T-helper 17 cell (primary cell): ENCODE data around the gene GH1. TPM values are rescaled to one million over a fixed set of nuclear protein-coding genes. Genes with fewer than 3 reads are reported as not detected.
"Not testable (repeated sequence)": the region's sequence is repeated elsewhere in the genome, so short reads cannot be mapped to it uniquely, and the experiment has no call there.

Experiments
- ATAC-seq: fragments of 150-1000 bp; cut with Tn5 transposase; 2 replicates; pipeline ENCODE4 v1.10.0; 2021; ENCODE audit warnings: mild to moderate bottlenecking, moderate library complexity
- DNase-seq, 3 donors: peaks; one replicate each; pipeline versions ENCODE4 v3.0.0 to v3.0.0-alpha.2; 2020 to 2021
- H3K9me3 ChIP-seq: one replicate; pipeline ENCODE4 v1.7.0; 2013; ENCODE audit warnings: low read length, mild to moderate bottlenecking; ENCODE audit not compliant: control insufficient read depth, poor library complexity, severe bottlenecking
- H3K27ac Mint-ChIP-seq: one replicate; pipeline ENCODE4 v1.8.0; 2022; ENCODE audit warnings: mild to moderate bottlenecking, moderate library complexity, mixed read lengths
- H3K27me3 Mint-ChIP-seq: one replicate; pipeline ENCODE4 v1.8.0; 2022; ENCODE audit warnings: mixed read lengths
- H3K36me3 Mint-ChIP-seq: one replicate; pipeline ENCODE4 v1.8.0; 2022; ENCODE audit warnings: low read depth, mixed read lengths
- H3K4me1 Mint-ChIP-seq: one replicate; pipeline ENCODE4 v1.8.0; 2022; ENCODE audit warnings: mild to moderate bottlenecking, mixed read lengths
- H3K4me3 Mint-ChIP-seq: one replicate; pipeline ENCODE4 v1.8.0; 2022; ENCODE audit warnings: mild to moderate bottlenecking, moderate library complexity, mixed read lengths
- total RNA-seq, 4 donors: library from RNA in 2 of 4; stranded (reverse) in 2 of 4; gene quantifications; one replicate each; pipeline ENCODE4 v1.2.3 and lab custom pipeline; 2022 to 2026

GH1 gene
- total RNA-seq, 2 donors from 2014 or later: not detected

DNA sequence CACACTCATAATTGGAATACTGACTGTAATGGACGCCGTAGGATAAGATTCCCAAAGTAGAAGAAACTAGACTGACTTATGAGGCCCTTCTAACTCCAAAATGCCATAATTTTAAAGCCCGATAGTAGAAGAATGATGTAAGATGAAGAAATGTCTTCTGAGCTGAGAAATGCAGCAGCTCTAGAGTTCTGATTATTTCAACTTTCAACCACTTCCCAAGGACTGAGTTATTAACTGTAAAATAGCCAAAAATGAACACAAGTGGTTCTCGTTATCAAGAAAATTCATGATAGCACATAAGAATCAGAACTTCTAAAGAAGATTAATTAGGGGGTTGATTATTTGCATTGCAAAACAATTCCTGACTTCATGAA, 48.4 kb downstream of the GH1 start:
- not testable (repeated sequence) for H3K27ac Mint-ChIP-seq, H3K4me1 Mint-ChIP-seq, ATAC-seq, H3K36me3 Mint-ChIP-seq, H3K27me3 Mint-ChIP-seq, H3K9me3 ChIP-seq, H3K4me3 Mint-ChIP-seq, DNase-seq

DNA sequence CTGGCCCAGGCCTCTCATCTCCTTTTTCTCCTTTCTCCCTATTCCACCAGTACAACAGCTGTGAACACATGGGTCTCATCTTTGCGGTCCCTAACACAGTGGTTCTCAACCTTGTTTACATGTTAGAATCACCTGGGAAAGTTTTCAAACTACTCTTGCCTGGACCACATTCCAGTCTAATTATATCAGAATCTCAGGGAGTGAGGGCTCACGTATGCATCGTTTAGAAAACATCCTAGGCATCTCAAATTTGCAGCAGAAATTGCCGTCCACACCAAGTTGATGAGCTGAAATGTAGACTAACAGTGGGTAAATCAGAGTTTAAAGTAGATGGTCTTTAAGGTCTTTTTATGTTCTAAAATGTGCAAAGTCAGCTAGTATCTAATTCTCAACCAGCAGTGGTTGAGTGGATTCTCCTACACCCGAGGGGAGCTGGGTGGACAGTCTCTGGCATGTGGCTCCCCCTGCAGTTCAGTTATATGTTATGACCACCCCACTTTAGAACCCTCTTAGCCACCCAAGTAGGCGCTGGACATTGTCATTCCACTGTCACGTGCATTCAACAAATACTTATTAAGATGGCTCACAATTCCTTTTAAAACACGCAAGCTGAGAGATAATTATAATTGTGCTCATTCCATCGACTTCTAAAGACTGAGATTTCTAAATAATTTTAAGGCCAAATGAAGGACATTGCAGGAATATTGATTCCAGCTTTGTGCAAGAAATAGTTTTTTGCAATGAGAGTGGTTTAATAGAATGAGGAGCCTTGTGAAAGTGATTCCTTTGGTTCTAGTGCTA, 48.9 kb downstream of the GH1 start:
- H3K9me3 ChIP-seq, ATAC-seq, H3K4me3 Mint-ChIP-seq, H3K27me3 Mint-ChIP-seq, DNase-seq, H3K27ac Mint-ChIP-seq, H3K36me3 Mint-ChIP-seq, H3K4me1 Mint-ChIP-seq: not testable (repeated sequence)

Other genes starting within 250 kb of the GH1 start
- 100 to 1,000 TPM; 451 to 473 TPM for gene LIMD2, start 218.7 kb downstream of the GH1 start, total RNA-seq
- 10 to 100 TPM; 44.5 to 50.2 TPM for gene STRADA, start 177.0 kb downstream of the GH1 start, total RNA-seq
- 10 to 100 TPM; 32.6 to 33.5 TPM for gene CCDC47, start 145.2 kb downstream of the GH1 start, total RNA-seq
- gene DDX42, start 144.7 kb downstream of the GH1 start, total RNA-seq: 10 to 100 TPM; 81.6 to 93.6 TPM
- 10 to 100 TPM; 83.5 to 92.2 TPM for gene PSMC5, start 91.4 kb downstream of the GH1 start, total RNA-seq
- gene FTSJ3, start 91.2 kb downstream of the GH1 start, total RNA-seq: 10 to 100 TPM; 44.2 to 54.3 TPM
- 100 to 1,000 TPM in 1 of 2 donors, 10 to 100 TPM in 1; 95.3 to 106 TPM for gene SMARCD2, start 76.2 kb downstream of the GH1 start, total RNA-seq
- gene CSH2, start 45.2 kb downstream of the GH1 start, total RNA-seq: 1 to 10 TPM; 3.6 to 4.0 TPM
- gene GH2, start 36.9 kb downstream of the GH1 start, total RNA-seq: not detected
- 10 to 100 TPM in 1 of 2 donors, 1 to 10 TPM in 1; 9.9 to 11.3 TPM for gene CSH1, start 22.3 kb downstream of the GH1 start, total RNA-seq
- gene CSHL1, start 7.6 kb downstream of the GH1 start, total RNA-seq: not detected
- 10 to 100 TPM; 19.5 to 31.1 TPM for gene CD79B, start 13.5 kb upstream of the GH1 start, total RNA-seq
- gene SCN4A, start 54.1 kb upstream of the GH1 start, total RNA-seq: under 1 TPM; 0.02 to 0.16 TPM
- gene PRR29, start 79.5 kb upstream of the GH1 start, total RNA-seq: 1 to 10 TPM; 1.7 to 3.3 TPM
- 100 to 1,000 TPM; 113 to 115 TPM for gene ICAM2, start 101.8 kb upstream of the GH1 start, total RNA-seq
- gene ERN1, start 211.3 kb upstream of the GH1 start, total RNA-seq: 100 to 1,000 TPM; 185 to 196 TPM